Hematopoietic multipotent progenitor cell treated with erythropoietin and hydrocortisone succinate and interleukin-3 and kit ligand, for 6 days (in vitro differentiated cells): ENCODE data around the gene PGR.
"Not testable (repeated sequence)": the region's sequence is repeated elsewhere in the genome, so short reads cannot be mapped to it uniquely, and the experiment has no call there.

ENCODE experiments used
- DNase-seq: peaks from one replicate; pipeline ENCODE4 v3.0.0-alpha.2; 2015

The PGR gene

DNA sequence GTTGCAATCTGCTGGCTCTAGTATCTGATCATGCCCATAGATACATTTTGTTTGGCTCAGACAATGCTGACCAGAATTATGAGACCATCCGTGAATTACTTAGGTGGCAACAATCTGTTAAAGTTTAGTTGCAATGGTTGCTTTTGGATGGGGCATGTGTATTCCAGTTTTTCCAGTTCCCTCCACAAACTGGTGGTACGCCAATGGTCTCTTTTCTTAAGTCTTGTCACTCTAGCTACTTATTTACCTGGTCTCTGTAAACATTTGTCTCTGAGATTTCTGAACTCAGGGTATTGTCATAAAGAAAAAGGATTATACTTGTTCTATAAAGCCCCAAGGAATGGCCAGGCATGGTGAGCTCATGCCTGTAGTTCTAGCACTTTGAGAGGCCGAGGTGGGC, 65.9 kb downstream of the PGR start:
- no peak for DNase-seq

- DNase-seq = no peak
Observed at GRCh38 chr11:101061606-101062005, 68.0 kb downstream of the PGR start.

DNA sequence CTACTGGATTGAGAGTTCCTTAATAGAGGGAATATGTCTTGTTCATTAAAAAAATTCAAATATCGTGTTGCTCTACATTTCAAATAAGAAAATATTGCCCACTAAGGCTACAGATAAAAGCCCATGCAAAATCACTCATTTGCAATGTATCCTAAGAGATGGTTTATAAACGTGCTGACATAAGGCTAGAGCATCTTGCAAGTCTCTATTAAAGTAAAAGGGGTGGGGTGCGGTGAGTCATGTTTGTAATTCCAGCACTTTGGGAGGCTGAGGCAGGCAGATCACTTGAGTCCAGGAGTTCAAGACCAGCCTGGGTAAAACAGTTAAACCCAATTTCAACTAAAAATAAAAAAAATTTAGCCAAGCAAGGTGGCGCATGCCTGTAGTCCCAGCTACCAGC, 70.3 kb downstream of the PGR start:
- DNase-seq = no peak

DNA sequence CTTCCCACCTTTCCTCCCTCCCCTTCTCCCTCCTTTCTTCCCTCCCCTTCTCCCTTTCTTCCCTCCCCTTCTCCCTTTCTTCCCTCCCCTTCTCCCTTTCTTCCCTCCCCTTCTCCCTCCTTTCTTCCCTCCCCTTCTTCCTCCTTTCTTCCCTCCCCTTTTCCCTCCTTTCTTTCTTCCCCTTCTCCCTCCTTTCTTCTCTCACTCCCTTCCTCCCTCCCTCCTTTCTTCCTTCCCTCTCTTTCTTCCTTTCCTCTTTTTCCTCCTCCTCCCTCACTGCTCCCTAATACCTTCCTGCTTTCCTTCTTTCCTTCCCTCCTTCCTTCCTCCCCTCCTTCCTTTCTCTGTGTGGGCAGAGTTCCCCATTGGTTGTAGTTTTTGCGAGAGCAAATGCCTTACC, 76.1 kb downstream of the PGR start:
- no peak for DNase-seq

DNA sequence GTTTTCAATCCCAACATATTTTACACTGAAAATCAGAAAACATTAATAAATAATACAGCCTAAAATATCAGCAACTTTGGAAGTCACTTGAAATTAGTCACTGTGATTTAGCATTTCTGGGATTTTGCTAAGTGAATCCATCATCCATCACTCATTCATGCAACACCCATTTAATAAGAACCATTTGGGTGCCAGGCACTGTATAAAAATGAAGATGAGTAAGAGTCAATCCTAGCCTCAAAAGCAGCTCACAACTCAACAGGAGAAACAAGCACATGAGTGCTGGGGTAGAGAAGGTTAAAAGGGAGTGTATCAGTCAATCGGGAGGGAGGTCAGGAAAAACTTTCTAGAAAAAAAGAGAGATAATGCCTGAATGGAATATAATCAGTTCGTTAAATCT, 77.9 kb downstream of the PGR start:
- no peak for DNase-seq

- no peak for DNase-seq
Observed at GRCh38 chr11:101049813-101050212, 79.8 kb downstream of the PGR start.

- no peak for DNase-seq
Observed at GRCh38 chr11:101049123-101049522, 80.5 kb downstream of the PGR start.

DNA sequence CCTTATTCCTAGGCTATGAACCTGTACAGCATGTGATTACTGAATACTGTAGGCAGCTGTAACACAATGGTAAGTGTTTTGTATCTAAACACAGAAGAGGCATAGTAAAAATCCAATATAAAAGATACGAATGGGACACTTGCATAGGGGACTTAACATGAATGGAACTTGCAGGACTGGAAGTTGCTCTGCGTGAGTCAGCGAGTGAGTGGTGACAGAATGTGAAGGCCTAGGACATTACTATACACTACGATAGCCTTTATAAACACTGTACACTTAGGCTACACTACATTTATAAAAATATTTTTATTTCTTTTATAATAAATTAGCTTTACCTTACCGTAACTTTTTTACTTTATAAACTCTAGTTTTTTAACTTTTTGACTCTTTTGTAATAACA, 81.1 kb downstream of the PGR start:
- no peak for DNase-seq

GRCh38 chr11:101046947-101047346, 82.7 kb downstream of the PGR start:
- no peak for DNase-seq

GRCh38 chr11:101045415-101045814, 84.2 kb downstream of the PGR start:
- no peak for DNase-seq

DNA sequence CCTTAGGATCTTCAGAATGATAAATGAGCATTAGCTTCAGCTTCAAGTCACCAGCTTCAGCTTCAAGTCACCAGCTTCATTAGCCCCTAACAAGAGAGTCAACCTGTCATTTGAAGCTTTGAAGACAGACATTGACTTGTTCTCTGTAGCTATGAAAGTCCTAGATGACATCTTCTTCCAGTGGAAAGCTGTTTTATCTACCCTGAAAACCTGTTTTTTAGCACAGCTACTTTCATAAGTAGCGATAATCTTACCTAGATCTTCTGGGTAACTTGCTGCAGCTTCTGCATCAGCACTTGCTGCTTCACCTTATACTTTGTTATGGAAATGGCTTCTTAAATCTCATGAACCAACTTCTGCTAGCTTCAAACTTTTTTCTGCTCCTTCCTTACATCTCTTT, 85.7 kb downstream of the PGR start:
- DNase-seq = no peak

DNA sequence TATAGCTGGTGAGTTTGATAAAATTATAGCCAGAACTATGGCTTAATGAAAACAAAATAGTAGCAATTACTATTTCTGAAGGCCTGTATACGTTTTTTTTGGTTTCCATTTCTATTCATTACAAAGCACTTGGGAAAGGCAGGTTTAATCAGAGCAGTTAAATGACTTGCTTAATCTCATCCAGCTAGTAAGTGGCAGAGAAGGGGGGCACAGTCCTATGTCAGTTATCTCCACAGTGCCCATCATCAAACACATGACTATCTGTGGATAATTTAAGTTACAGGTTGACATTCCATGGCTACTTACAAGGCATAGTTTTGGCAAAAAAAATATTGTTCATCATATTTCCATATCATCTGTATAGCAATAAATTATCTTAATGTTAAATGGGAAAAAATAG, 93.7 kb downstream of the PGR start:
- no peak for DNase-seq

DNA sequence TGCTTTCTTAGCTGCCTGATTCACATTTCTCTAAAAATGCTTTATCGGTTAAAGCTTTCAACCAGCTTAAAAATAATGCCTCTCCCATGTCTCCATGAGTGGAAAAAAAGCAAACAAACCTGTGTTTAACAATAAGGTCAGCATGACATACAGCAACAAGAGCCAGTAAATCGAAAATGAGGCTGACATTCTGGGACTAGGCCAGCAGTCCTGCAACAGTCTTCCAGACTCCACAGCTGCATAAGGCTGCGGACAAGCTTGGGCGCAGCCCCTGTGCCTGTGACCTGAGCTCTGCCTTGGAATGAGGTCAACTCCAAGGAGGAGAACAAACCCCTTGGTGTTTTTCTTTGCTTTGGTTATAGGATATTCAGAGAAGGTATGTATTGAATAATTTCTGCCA, 95.5 kb downstream of the PGR start:
- DNase-seq = no peak

DNA sequence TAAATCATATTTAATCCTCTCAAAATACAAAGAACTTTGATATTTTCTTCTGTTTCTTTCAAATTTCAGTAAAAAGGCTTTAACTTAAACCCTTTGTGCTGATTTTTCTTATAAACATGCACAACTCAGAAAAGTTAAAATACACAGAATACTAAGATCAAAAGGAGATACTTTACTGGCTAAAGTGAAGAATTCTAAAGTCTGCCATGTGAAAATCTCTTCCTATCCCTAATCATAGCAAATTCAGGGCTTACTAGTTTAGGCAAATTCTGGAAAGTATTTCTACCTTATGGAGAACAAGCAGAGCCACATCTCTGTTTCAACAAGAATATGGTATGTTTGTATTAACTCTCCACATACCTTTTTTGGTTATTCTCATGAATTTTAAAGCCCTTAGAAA, 96.6 kb downstream of the PGR start:
- DNase-seq = no peak

DNA sequence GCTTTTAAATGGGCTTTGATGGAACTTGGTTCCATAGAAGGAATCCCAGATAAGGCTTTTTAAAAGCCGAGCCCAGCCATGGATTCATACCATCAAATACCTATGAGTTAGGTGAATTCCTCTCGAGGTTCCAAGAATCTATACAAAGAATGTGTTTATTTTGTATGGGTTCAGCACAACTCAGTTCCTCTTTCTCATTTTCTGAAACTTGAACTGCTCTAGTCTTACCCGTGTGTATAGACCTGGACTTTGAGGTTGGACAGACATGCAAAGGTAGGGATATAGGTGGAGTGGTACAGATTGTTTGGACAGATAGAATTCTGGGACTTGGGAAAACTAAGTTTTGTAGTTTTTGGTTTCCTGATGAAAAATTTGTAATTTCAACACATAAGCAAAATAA, 97.9 kb downstream of the PGR start:
- no peak for DNase-seq

DNA sequence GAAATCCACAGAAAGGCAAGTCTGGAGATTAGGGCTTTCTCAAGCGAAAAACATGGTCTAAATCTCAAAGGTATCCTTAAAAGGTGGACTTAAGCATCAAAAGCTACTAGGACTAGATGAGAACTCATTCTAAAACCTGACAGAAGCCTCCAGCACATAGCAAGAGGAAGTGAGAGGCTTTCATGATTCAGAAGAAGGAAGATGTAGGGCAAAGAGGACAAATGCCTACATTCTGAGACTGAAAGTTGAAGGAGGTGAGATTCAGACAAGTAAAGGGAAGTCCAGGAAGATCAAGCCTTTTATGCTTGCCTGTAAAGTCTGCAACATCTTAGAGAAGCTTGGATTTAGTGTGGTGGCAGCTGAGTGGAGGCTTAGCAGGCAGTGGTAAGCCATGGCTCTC, 98.9 kb downstream of the PGR start:
- no peak for DNase-seq

- DNase-seq = no peak
Observed at GRCh38 chr11:101030015-101030414, 99.6 kb downstream of the PGR start.

DNA sequence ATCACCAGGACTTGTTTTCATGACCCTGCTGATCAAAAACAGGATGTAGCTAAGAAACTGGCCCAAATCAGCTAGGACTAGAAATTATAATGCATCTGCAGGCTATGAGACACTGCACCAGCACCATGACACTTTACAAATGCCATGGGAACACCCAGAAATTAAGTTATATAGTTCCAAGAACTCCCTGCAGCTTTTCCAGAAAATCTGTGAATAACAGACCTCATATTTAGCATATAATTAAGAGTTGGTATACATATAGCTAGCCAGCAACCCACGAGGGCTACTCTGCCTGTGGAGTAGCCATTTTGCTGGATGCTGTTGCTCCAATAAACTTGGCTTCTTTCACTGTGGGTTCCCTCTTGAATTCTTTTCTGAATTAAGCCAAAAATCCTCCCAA, 101.0 kb downstream of the PGR start:
- no peak for DNase-seq

DNA sequence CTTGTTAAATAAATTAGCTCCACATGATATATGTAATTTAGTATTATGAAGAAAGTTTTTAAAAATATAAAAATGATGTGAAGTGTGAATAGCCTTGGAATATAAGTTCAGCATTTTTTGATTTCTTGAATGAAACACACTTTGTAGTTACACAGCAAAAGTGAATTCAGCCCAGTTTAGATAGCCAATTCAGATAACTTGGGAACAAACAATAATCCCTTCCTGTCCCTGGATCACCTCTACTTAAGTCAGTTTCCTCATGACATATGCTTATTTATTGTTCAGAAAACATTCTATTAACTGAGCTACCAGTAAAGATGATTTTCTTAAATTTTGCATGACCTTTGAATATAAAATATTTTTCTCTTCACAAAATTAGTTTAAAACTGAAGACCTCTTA, 107.4 kb downstream of the PGR start:
- no peak for DNase-seq

DNA sequence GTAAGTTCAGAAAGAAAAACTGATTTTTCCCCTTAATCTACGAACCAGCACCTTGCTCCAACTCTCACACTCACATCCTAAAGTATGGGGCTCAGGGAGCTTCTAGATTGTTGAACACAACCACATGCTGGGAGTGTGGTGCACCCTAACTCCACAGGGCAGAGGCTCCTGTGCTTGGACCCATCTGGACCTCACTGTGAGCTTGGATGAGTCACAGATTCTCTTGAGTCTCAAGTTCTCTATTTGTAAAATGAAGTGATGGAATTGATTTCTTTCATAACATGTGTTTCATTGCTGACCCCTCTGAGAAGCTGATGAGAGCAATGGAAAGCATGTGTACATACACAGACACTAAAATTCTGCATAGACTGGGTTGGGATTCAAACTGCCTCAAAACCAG, 109.7 kb downstream of the PGR start:
- no peak for DNase-seq

- no peak for DNase-seq
Observed at GRCh38 chr11:101014600-101015285, 114.9 kb downstream of the PGR start.

DNA sequence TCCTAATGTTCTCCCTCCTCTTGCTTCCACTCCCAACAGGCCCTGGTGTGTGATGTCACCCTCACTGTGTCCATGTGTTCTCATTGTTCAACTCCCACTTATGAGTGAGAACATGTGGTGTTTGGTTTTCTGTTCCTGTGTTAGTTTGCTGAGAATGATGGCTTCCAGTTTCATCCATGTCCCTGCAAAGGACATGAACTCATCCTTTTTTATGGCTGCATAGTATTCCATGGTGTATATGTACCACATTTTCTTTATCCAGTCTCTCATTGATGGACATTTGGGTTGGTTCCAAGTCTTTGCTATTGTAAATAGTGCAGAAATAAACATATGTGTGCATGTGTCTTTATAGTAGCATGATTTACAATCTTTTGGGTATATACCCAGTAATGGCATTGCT, 115.9 kb downstream of the PGR start:
- not testable (repeated sequence) for DNase-seq

DNA sequence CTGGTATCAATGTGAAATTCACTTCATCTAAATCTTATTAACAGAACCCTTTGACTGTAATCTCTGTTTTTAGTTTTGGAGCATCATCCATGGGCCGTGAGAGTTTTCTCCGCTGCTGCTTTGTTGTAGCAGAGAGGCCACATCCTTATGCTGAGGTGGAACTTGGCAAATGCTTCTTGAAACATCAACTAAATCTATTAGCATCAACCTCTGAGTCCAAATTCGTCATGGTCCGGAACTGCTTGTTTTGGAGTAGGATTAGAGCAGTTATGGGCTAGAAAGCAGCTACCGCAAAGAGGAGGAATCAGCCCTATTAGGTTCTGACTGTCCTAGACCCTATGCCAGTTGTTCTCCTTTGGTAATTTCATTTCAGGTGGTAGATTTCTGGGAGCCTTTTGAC, 117.7 kb downstream of the PGR start:
- DNase-seq = no peak

DNA sequence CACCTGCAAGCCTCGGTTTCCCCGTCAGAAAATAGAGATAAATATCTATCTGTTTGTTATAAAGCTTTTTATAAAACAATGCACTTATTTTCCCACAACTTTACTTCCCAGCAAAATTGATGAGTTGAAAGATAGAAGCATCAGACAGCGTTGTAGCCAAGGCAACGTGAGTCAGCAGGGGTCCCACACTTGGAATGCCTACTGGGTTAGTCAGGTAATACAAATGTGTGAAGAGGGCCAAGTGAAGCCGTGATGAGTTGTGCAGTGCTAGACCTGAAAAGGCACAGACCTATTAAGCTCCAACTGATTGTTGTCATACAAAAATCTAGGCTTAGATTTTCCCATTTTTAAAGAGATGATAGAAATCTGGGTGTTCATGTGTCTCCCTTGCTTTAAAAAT, 118.7 kb downstream of the PGR start:
- DNase-seq = no peak

DNA sequence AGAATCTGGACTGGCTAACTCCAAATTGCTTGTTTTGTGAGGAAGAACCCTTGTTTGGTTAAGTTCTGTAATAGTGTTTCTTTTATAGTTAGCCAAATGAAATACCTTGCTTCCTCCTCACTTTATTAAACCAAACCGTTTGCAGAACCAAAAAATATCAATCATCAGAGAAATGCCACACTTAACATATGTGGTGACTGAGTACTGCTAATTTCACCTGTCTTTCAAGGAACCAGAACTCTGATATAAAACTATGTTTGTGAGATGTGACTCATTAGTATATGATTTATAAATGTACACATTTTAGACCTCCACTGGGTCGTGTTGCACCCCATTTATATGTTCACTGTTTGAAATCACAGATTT, 119.9 kb downstream of the PGR start:
- DNase-seq = no peak
